HepG2 (cell line): ENCODE data around the gene PEMT. TPM values are rescaled to one million over a fixed set of nuclear protein-coding genes. Genes with fewer than 3 reads are reported as not detected.

ENCODE experiments used
- ARID5B ChIP-seq: IDR thresholded peaks from 2 replicates; pipeline ENCODE4 v1.4.0; 2020; ENCODE audit warnings: mild to moderate bottlenecking, missing genetic modification reagents
- HOXA9 ChIP-seq: sonication (generic); formaldehyde crosslinking; IDR thresholded peaks from 2 replicates; pipeline ENCODE4 v1.8.1; 2022; ENCODE audit warnings: missing genetic modification reagents, mild to moderate bottlenecking, moderate library complexity, borderline replicate concordance
- KLF12 ChIP-seq: sonication (generic); formaldehyde crosslinking; IDR thresholded peaks from 2 replicates; pipeline ENCODE4 v1.4.0; 2020; ENCODE audit warnings: missing genetic modification reagents, borderline replicate concordance
- SMARCE1 ChIP-seq: fragments of 450-650 bp; IDR thresholded peaks from 2 replicates; pipeline ENCODE4 v1.6.1; 2017; ENCODE audit warnings: borderline replicate concordance
- ZBED4 ChIP-seq: sonication (generic); formaldehyde crosslinking; IDR thresholded peaks from 2 replicates; pipeline ENCODE4 v1.4.0; 2020; ENCODE audit warnings: missing genetic modification reagents, borderline replicate concordance
- ZNF510 ChIP-seq: sonication (generic); formaldehyde crosslinking; IDR thresholded peaks from 2 replicates; pipeline ENCODE4 v1.4.0; 2020; ENCODE audit warnings: low read depth, mild to moderate bottlenecking, missing genetic modification reagents
- polyA plus RNA-seq, 8 experiments: library from polyadenylated mRNA; depleted of rRNA in 3 of 8; stranded (reverse) in 7 of 8; unstranded in 1 of 8; fragments of >200 nt; fragmentation: Illumina TruSeq in 4 of 8; extraction: Trizol in 4 of 8; gene quantifications; 2 replicates each; pipeline versions ENCODE4 v1.2.1 to v1.2.3, GENCODE V29; 2011 to 2016; ENCODE audit warnings: low read depth in 4 of 8, missing spikeins in 1 of 8, mixed read lengths in 1 of 8; ENCODE audit not compliant: insufficient read depth in 1 of 8
- total RNA-seq, 5 experiments: library from RNA; depleted of rRNA; stranded (reverse); fragments of >200 nt; fragmentation: Illumina TruSeq; extraction: Trizol; gene quantifications; 2 replicates each; pipeline ENCODE4 v1.2.3, GENCODE V29; 2016; ENCODE audit warnings: low read depth in 1 of 5
- TF ChIP-seq, protein P1 (sequence below): sonication (generic); formaldehyde crosslinking; IDR thresholded peaks from 2 replicates; pipeline ENCODE4 v1.9.0; 2021; ENCODE audit warnings: mild to moderate bottlenecking, missing genetic modification reagents
- TF ChIP-seq, protein P2 (sequence below): sonication (generic); formaldehyde crosslinking; IDR thresholded peaks from 2 replicates; pipeline ENCODE4 v1.4.0; 2020; ENCODE audit warnings: missing genetic modification reagents
- TF ChIP-seq, protein P3 (sequence below): IDR thresholded peaks from 2 replicates; pipeline ENCODE4 v1.6.1; 2016; ENCODE audit warnings: control low read depth

The PEMT gene
- total and polyA plus RNA-seq, 2 of the 13 experiments (the other 11 are each of a cell fraction or from before 2014, with no cell fraction given) = 31.7 to 43.6 TPM

DNA sequence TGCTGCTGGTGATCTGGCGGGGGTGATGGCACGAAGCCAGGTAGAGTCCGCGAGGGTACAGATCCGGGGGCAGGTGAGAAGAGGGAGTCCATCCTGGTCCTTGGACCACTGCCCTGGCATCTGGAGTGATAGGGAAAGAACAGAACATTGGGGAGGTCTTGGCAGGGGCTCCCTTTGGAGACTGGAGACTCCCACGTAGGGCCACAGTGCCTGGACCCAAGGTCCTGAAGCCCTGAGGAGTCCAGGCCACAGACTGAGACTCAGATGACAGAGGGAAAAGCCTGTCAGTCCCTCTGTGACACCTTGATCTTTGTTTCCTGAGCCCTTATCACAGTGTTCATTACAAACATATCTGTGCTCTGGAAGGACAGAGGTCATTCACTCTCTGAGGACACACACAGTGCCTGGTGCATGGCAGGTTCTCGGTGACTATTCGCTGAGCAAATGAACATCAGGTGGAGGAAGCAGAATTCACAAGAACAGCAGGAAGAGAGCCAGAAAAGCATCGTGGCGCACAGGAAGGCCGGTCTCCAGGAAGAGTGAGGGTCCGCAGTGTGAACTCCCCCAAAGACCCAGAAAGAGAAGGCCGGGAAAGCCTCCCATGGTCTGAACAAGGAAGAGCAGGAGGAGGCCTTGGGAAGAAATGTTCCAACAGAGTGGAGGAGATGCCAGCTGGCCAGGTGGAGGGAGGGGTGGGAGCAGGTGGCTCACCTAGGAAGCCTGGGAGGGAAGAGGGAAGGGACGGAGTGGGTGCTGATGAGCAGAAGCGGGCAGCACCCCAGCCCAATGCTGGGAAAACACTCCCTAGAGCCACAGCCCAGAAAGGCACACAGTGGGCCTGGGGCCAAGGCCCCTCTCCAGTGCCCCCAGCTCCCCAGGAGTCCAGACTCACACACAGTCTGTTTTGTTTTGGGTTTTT, 20.5 kb downstream of the PEMT start (continued):
- TF ChIP-seq, protein P1, sequence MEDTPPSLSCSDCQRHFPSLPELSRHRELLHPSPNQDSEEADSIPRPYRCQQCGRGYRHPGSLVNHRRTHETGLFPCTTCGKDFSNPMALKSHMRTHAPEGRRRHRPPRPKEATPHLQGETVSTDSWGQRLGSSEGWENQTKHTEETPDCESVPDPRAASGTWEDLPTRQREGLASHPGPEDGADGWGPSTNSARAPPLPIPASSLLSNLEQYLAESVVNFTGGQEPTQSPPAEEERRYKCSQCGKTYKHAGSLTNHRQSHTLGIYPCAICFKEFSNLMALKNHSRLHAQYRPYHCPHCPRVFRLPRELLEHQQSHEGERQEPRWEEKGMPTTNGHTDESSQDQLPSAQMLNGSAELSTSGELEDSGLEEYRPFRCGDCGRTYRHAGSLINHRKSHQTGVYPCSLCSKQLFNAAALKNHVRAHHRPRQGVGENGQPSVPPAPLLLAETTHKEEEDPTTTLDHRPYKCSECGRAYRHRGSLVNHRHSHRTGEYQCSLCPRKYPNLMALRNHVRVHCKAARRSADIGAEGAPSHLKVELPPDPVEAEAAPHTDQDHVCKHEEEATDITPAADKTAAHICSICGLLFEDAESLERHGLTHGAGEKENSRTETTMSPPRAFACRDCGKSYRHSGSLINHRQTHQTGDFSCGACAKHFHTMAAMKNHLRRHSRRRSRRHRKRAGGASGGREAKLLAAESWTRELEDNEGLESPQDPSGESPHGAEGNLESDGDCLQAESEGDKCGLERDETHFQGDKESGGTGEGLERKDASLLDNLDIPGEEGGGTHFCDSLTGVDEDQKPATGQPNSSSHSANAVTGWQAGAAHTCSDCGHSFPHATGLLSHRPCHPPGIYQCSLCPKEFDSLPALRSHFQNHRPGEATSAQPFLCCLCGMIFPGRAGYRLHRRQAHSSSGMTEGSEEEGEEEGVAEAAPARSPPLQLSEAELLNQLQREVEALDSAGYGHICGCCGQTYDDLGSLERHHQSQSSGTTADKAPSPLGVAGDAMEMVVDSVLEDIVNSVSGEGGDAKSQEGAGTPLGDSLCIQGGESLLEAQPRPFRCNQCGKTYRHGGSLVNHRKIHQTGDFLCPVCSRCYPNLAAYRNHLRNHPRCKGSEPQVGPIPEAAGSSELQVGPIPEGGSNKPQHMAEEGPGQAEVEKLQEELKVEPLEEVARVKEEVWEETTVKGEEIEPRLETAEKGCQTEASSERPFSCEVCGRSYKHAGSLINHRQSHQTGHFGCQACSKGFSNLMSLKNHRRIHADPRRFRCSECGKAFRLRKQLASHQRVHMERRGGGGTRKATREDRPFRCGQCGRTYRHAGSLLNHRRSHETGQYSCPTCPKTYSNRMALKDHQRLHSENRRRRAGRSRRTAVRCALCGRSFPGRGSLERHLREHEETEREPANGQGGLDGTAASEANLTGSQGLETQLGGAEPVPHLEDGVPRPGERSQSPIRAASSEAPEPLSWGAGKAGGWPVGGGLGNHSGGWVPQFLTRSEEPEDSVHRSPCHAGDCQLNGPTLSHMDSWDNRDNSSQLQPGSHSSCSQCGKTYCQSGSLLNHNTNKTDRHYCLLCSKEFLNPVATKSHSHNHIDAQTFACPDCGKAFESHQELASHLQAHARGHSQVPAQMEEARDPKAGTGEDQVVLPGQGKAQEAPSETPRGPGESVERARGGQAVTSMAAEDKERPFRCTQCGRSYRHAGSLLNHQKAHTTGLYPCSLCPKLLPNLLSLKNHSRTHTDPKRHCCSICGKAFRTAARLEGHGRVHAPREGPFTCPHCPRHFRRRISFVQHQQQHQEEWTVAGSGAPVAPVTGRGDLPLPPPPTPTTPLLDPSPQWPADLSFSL (CRISPR knock-in tag) = 0 out of 2 replicates have a peak, but pooled peaks have one; percentile 27
- TF ChIP-seq HOXA9 (no peak), ARID5B (CRISPR knock-in tag) (peak; percentile 74), SMARCE1 (no peak), ZBED4 (no peak), KLF12 (CRISPR knock-in tag) (no peak), ZNF510 (CRISPR knock-in tag) (no peak)
- TF ChIP-seq, protein P2, sequence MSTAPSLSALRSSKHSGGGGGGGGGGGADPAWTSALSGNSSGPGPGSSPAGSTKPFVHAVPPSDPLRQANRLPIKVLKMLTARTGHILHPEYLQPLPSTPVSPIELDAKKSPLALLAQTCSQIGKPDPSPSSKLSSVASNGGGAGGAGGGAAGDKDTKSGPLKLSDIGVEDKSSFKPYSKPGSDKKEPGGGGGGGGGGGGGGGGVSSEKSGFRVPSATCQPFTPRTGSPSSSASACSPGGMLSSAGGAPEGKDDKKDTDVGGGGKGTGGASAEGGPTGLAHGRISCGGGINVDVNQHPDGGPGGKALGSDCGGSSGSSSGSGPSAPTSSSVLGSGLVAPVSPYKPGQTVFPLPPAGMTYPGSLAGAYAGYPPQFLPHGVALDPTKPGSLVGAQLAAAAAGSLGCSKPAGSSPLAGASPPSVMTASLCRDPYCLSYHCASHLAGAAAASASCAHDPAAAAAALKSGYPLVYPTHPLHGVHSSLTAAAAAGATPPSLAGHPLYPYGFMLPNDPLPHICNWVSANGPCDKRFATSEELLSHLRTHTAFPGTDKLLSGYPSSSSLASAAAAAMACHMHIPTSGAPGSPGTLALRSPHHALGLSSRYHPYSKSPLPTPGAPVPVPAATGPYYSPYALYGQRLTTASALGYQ (CRISPR knock-in tag) = no peak
- TF ChIP-seq, protein P3, sequence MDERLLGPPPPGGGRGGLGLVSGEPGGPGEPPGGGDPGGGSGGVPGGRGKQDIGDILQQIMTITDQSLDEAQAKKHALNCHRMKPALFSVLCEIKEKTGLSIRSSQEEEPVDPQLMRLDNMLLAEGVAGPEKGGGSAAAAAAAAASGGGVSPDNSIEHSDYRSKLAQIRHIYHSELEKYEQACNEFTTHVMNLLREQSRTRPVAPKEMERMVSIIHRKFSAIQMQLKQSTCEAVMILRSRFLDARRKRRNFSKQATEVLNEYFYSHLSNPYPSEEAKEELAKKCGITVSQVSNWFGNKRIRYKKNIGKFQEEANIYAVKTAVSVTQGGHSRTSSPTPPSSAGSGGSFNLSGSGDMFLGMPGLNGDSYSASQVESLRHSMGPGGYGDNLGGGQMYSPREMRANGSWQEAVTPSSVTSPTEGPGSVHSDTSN (CRISPR knock-in tag) = no peak; the same call in 1 of the 2 replicates
